Stimulated activated naive CD4-positive, alpha-beta T cell (primary cell): ENCODE data around the gene SYVN1.
"Not testable (repeated sequence)": the region's sequence is repeated elsewhere in the genome, so short reads cannot be mapped to it uniquely, and the experiment has no call there.

Source experiments
- DNase-seq, 6 experiments: peaks; one replicate each; lab custom pipeline; 2025; lab: John Stamatoyannopoulos, UW

SYVN1 gene

DNA sequence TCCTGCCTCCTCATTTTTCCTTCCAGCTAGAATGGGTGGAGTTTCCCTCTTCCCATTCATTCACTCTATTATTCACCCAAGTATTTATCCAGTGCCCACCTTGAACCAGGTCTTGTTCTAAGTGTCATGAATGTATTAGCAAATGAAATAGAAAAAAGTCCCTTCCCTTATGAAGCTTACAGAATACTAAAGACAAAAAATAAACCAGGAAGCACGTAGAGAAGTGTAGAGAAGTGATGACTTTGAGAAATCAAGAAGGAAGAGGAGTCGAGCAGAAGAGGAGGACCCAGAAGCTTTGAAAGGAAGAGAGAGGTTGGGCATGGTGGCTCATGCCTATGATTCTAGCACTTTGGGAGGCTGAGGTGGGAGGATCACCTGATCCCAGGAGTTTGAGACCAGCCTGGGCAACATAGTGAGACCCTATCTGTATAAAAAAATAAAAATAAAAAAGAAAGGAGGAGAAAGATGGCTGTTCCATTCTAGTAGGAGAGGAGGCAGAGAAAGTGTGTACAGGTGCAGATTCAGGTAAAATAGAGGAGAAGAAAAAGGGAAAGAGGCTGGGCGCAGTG lies 17.1 kb upstream of the SYVN1 start:
- DNase-seq, result no peak

- DNase-seq, result no peak
Measured at GRCh38 chr11:65150509-65151299, 16.4 kb upstream of the SYVN1 start.

DNA sequence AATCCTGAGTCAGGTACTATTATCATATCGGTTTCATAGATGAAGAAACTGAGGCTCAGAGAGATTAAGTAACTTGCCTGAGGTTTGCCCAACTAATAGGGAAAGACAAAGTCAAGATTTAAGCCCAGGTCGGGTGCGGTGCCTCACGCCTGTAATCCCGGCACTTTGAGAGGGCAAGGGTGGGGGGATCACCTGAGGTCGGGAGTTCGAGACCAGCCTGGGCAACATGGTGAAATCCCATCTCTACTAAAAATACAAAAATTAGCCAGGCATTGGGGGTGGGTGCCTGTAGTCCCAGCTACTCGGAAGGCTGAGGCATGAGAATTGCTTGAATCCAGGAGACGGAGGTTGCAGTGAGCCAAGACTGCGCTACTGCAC lies 15.8 kb upstream of the SYVN1 start:
- not testable (repeated sequence) for DNase-seq

DNA sequence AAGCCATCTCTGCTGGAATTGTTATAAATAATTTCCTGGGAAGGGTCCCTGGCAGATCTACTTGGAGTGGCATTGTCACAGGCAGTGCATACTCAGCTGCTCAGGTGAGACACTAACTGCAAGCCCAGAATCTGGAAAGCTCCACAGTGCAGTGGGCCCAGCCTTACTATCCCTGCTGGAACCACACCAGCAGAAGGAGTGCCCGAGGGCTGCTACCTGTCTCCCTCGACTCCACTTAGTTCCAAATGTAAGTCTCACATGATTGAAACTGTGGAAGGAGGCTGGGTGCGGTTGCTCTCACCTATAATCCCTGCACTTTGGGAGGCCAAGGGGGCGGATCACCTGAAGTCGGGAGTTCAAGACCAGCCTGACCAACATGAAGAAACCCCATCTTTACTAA lies 14.3 kb upstream of the SYVN1 start:
- DNase-seq, result no peak

GRCh38 chr11:65147352-65148075 lies 13.2 kb upstream of the SYVN1 start:
- no peak for DNase-seq

GRCh38 chr11:65141896-65142494 lies 7.7 kb upstream of the SYVN1 start:
- no peak for DNase-seq

DNA sequence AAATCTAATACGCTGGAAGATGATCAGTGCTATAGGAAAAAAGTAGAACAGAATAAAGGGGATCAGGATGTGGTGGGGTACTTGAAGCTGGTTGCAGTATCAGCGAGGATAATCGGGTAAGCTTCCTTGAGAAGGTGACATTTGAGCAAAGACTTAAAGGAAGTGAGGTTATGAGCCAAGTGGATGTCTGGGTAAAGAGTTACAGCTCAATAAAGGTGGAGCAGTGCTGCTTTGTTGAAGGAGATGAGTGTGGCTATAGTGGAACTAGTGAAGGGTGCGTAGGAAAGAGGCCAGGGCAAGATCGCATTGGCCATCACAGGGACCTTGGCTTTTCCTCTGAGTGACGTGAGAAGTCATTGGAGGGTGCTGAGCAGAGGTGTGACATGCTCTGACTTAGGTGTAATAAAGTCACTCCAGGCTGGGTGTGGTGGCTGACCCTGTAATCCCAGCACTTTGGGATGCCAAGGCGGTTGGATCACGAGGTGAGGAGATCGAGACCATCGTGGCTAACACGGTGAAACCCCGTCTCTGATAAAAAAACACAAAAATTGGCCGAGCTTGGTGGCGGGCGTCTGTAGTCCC lies 2.3 kb upstream of the SYVN1 start:
- DNase-seq, result no peak

DNA sequence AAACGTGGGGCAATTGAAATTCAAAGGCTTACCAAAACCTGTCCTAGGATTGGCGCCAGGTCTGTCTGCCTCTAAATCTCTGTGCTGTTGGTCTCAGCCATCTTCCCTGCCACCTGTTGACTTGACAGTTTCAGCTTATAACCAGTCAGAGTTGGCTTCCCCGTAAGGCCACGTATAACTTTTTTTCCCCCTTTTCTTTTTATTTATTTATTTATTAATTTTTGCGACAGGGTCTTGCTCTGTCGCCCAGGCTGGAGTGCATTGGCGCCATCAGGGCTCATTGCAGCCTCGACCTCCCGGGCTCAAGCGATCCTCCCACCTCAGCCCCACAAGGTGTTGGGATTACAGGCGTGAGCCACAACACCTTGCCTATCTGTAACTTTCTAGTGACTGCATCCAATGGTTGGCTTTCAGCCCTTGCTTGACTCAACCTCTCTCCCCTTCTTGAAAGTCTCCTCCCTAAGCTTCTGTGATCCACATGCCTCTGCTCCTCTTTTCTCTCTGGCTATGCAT lies 1.4 kb upstream of the SYVN1 start:
- peak in 1 of 6 experiments; percentile 50 for DNase-seq

DNA sequence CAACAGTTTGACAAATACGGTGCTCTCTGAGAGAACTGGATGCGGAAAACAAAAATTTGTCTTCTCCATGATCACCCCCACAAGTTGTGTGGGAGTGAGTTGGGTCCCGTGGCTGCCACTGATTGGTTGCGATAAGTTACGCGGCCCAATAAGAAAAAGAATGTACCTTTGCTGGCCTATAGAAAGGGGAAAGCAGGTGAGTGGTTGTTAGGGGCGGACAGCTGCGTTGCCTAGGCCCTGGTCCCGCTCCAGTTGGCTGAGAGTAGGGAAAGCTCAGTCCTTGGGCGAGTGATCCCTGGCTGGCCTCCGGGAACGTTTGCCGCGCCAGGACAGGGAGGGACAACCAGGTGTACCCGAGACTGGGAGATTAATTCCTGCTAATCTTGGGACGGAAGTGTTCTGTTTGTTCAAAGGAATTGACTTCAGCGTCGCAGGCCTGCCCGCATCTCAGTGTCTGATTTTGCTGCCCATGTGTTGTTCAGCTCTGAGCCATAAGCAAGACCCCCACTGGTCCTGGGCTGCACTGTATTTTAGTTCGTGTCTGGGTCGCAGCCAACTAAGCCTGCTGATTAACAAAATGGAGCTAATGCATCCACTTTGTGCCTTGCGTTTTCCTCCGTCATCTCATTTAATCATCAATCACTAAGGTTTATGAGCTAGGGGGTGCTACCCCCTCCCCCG lies 773 bp upstream of the SYVN1 start:
- DNase-seq, result peak; percentile 81 to 97 (median 88)

DNA sequence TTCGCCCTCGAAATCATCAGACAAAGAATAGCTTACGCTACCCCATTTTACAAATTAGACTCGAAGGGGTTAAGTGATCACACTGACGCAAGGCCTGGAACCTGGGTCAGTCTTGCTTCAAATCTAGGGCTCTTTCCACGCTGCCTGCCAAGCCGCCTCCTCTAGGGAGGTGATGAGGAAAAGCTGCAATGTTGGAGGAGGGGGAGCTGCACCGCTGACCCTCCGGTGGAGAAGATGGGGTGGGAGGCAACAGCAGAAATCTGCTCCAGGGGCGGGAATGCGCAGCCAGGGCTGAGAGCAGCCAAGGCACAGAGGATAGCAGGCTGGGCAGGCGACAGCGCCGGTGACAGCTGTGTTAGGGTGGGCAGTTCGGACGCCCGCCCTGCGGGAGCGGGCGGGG lies 595 bp downstream of the SYVN1 start:
- DNase-seq, result no peak

DNA sequence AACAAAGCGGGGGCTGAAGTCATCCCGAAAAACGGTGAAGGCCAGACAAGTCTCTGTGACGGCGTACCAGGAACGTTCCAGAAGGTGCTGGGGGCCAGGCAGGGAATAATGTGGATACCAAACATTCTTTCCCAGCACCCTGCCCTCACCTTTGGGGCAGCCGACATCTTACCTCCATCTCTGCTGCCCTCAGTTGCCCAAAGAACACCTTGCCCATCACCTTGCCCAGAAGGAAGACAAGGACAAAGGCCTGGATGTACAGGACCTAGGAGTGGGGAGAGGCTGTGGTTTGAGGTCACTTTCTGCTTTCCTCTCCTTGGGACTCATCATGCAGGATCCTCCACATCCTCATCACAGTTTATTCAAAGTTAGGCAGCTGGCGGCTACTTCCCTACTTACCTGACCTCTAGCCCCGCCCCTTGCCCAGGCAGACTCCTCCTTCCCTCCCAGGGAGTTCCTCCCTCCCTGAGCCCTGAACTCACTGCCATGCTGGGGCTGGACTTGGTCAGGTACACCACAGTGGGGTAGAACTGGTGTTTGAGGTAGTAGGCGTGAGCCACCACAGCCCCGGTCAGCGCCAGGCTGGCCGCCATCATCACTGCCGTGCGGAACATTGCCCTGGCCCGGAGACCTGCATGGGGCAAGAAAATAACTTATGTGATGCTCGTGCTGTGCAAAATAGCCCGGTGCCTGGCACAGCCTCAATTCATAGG lies 1.2 kb downstream of the SYVN1 start:
- peak in 3 of 6 experiments; percentile 15 to 48 (median 25) for DNase-seq

- no peak for DNase-seq
Measured at GRCh38 chr11:65132238-65132987, 1.9 kb downstream of the SYVN1 start.

DNA sequence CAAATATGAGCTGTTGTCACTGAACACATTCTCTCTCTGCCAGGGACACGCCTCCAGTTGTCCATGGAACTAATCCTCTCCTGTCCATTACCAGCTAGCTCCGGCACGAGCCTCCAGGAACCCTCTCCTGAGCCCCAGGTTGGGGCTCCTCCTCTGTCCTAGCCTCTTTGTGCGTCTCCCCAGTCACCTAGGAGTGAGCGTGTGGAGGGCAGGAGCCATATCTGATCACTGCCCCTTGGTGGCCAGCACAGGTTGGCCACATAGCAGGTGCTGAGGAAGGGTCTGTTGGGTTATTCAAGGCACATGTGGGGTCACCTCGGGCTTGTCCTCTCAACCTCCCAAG lies 2.5 kb downstream of the SYVN1 start:
- no peak for DNase-seq

DNA sequence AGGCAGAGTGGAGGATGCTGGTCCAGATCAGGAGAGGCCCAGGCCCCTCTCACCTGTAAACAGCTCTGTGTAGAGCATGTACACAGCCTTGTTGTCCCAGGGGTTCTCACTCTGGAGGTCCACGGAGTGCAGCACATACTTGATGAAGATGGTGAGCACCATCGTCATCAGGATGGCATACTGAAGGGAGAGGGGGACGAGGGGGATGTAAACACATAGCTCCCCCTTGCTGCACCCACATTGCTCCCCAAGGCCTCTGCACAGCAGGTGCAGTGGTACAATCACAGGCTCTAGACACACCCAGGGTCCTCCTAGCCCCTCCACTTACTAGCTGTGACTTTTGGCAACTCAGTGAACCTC lies 2.9 kb downstream of the SYVN1 start:
- no peak for DNase-seq

DNA sequence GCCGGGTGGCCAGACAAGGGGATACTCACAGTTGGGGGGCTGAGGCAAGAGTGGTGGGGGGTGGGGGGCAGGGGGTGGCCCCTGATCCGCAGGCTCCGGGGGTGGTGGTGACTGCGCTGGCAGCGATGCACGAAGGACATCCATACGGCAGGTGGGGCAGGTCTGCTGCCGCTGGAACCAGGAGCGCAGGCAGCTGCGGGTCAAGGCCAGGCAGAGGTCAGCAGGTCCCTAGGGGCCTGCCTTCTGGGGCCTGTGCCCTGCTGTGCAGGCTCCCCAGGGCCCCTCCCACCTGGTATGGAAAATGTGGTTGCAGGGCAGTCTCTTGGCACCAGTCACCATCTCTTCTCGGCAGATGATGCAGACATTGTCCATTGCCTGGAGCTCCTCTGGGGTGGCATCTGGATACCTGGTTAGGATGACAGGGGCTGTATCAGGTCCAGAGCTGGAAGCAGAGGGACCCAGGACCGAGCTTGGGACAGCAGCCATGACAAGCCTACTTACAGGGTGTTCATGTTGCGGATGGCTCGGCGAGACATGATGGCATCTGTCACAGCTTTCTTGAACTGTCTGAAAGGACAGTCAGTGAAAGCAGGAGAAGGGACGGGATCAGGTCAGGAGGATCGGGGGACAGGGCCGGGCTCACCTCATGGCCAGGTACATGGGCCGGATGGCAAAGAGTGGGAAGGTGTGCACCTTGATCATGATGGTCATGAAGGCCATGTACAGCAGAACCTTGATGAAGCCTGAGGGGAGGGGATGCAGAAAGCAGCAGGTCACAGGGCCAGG lies 3.5 kb downstream of the SYVN1 start:
- no peak for DNase-seq

DNA sequence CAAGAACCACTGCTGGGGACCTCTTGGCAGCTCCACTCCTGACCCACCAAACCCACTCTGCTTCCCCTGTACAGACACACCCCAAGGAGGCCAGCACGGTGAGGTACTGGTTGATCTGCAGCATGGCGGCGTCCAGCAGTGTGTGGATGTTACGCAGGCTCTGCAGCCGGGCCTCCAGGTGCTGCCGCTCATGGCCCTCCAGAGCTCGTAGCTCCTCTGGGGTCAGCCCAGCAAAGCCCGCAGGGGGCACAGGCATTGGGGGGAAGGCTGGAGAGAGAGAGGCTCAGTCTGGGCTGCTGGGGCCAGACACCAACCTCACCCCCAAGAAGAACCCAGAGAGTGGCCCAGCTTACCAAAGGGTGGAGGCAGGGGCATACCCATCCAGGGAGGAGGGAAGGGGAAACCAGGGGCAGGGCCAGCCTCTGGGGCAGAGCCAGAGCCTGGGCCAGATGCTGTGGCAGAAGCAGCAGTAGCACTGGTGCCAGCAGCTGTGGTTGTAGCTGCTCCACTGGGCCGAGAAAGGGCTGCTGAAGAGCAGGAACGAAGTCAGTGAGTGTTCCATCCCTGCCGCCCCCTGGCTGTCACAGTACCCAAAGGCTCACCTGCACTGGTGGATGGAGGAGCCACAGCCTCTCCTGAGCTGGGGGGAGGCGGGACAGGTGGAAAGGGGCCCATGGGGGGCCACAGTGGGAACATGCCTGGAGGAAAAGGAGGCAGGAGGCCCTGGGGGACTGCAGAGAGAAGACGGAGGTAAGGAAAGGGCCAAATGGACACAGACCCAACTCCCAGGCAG lies 4.5 kb downstream of the SYVN1 start:
- no peak for DNase-seq

DNA sequence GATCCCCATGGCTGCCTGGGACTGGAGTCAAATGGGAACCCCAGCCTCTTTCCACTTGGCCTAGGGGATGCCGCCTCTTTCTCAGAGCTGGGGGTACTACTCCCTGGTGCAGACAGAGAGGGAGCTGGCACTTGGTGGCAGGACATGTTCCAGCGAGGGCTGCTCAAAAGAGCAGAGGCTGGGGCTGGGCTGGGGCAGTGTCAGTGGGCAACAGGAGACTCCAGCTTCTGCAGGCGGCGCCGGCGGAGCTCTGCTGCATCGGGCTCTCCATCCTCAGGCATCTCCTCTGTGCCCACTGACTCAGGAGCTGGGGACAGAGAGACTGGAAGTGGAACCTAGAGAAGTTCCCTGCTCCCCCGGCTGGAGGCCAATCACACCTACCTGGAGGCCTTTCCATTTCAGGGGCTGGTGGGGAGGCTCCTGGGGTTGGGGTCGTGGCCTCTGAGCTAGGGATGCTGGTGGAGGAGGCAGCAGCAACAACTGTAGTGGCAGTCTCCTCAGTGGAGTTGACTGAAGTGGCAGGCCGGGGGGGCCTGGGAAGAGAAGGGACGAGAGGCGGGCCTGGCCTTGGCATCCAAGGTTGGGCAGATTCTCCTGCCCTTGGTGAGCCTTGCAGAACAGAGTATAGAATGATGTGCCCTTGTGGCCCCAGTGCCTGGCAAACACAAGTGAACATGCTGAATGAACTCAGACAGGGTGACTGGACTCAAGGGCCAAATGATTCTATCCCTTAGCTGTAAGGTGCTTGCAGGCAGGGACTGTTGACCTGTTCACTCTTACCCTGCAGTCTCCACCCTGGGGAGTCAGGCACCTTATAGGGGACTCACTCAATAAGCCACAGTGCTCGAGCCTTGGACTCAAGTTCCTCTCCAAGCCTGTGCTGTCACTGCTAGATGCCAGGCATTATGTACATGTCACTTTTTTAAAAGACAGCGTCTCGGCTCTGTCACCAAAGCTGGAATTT lies 5.9 kb downstream of the SYVN1 start:
- no peak for DNase-seq
